Activated T-helper 1 cell treated with anti-CD3 and anti-CD28 coated beads, Interleukin-2, amount 50 U/mL, for 16 hours (primary cell): Measurements from ENCODE around the gene OR2T33.
"Not testable (repeated sequence)": the region's sequence is repeated elsewhere in the genome, so short reads cannot be mapped to it uniquely, and the experiment has no call there.

ENCODE experiments used
- DNase-seq, 2 donors: peaks; one replicate each; pipeline ENCODE4 v3.0.0-alpha.2; 2020; ENCODE audit warnings: low read depth in 1 of 2, low spot score in 1 of 2

The OR2T33 gene, protein sequence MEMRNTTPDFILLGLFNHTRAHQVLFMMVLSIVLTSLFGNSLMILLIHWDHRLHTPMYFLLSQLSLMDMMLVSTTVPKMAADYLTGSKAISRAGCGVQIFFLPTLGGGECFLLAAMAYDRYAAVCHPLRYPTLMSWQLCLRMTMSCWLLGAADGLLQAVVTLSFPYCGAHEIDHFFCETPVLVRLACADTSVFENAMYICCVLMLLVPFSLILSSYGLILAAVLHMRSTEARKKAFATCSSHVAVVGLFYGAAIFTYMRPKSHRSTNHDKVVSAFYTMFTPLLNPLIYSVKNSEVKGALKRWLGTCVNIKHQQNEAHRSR

DNA sequence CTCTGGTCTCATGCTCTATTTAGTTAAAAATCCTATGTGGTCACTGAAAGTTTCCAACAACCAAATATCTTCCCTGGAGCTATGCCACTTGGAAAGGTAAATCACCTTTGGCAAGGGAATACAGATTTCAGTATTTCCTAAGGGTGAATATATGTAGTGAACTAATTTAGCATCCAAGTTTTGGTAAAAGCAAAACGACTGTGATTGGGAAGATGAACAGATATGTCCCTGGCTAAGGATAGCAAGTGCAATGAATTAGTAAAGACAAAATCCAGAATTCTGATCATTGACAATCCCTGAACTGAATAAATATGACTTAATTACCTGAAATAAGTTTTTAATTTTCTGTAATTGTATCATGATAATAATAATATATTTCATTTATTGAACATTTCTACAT, at the start of gene OR2T33:
OR2T33 (minus strand) TSS at position 101 of the 400 bp plus-strand sequence. CDS start 4,162 bp downstream, outside the sequence.
- no peak for DNase-seq

DNA sequence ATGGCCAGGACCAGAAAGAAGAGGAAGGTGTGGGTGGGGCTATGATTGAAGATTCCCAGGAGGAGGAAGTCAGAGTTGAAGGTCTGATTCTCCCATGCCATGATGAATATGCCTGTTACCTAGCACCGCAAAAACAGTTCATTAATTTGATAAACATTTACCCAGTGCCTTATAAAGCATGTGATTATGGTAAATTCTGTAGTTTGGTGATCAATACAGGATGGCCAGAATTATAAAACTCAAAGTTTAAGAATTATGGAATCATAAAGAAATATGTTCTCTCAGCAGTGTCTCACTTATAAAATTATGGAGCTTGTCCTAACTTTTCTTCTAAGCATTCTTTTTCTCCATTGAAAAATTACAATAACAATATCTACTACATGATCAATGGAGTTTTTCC, 46.7 kb upstream of the OR2T33 start, which contains the start of gene OR2M7:
OR2M7 (minus strand) TSS at position 101 of the 400 bp plus-strand sequence; CDS start at position 101, 0 bp downstream.
- no peak for DNase-seq

DNA sequence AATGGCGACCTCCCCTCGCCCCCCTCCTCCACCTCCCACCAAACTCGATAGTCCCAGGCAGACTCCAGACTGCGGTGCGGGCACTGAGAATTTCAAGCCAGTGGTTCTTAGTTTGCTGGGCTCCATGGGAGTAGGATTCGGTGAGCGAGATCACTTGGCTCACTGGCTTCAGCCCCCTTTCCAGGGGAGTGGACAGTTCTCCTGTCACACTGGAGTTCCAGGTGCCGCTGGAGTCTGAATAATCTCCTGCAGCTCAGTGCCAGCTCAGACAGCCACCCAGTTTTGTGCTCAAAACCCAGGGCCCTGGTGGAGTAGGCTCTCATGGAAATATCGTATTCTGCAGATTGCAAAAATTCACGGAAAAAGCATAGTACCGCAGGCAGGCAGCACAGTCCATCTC, 39.0 kb upstream of the OR2T33 start:
- DNase-seq: no peak

DNA sequence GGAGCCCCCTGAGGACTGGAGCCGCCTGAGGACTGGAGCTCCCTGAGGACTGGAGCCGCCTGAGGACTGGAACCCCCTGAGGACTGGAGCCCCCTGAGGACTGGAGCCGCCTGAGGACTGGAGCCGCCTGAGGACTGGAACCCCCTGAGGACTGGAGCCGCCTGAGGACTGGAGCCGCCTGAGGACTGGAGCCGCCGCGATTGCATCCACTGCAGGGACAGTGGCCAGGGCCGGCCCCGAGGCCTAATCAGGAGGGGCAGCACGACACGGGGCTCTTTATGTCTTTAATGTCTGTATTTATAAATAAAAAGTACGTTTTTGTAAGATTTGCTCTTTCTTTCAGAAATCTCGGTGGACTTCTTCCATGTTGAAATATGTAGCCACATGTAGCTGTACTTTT, 29.0 kb upstream of the OR2T33 start:
- DNase-seq: not testable (repeated sequence)

DNA sequence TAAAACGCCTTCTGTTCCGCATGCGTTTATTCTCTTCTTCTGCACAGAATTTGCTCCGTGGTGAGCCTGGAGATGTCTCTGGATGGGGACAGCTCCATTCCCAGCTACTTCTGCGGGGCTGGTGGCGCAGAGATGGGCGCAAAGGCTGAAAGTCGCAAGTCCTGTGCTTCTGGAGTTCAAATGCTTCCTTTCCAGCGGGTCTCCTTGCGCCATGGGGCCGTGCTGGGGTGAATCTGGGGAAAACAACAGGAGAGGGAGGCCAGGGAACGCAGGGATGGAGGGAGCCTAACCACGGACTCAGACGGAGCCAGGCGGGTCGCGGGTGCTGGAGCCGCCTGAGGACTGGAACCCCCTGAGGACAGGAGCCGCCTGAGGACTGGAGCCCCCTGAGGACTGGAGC, 28.3 kb upstream of the OR2T33 start:
- no peak for DNase-seq

DNA sequence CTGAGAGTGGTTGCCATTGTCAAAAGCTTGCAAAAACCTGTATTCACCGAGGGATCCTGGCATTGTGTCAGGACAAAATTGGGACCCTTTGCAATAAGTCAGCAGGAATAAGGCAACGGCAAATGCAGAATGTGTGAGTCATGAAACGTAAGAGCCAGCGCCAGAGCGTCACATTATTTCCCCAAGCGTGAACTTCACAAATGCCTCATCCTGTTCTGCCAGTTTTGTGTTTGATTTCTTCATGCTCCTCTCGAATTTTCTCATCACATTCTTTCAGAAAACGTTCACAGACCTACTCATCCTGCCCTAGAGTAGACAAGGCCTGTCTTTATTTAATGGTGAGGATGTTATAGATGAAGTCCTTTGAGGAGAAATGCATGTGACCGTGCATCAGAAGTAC, 27.9 kb upstream of the OR2T33 start:
- not testable (repeated sequence) for DNase-seq

DNA sequence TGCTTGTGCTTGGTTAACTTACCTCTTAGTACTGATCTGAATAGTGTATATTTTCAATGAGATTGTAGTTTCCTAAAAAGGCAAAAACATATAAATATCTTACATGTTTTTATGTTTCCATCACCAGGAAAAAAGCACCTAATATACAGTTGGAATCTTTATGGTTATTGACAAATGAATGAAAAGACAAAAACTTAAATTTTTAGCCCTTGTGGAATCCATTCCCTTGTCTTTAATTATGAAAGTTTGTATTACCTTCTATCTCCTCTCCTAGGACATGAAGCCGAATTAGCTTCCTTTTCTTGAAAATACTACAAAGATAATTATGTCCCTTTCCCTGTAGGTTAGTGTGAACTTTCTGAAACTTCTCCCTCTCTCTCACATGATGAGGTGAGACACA, 25.5 kb upstream of the OR2T33 start, which contains the start of gene OR2T12:
OR2T12 (minus strand) TSS at position 101 of the 400 bp plus-strand sequence. CDS start 7,846 bp downstream, outside the sequence.
- no peak for DNase-seq

DNA sequence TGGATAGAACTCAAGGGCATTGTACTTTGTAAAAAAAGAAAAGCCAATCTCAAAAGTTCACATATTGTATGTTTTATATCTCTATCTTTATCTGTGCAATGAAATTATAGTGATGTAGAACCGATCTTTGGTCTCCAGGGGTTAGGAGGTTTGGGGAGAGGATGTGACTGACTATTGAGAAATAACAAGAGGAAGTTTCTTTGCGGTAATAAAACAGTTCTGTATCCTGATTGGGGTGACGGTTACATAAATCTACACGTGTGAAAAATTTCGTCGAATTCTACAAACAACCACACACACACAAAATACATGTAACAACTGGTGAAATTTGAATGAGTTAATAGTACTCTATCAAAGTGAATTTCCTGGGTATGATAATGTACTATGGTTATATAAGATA, 10.6 kb upstream of the OR2T33 start:
- DNase-seq: no peak

DNA sequence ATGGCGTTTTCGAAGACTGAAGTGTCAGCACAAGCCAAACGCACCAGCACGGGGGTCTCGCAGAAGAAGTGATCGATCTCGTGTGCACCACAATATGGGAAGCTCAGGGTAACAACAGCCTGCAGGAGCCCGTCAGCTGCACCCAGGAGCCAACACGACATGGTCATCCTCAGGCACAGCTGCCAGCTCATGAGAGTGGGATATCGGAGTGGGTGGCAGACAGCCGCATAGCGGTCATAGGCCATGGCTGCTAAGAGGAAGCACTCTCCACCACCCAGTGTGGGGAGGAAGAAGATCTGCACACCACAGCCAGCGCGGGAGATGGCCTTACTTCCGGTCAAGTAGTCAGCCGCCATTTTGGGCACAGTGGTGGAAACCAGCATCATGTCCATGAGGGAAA, 4.6 kb downstream of the OR2T33 start:
- not testable (repeated sequence) for DNase-seq

DNA sequence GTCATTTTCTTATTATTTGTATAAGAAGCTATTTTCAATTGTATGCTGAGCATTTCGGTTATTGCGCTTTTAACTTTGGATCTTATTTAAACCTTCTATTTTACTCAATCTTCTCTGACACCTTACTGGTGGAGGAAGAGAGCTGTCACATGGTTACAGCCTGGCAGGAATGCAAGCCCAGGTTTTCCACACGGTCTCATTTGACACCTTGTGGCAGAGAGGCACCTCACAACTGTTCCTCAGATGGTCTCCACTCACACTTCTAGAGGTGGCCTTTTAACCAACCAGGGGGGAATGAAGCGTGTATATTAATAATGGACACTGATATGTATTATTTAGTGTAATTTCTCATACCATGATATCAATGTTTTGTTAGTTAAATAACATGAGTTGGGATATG, 9.6 kb downstream of the OR2T33 start:
- no peak for DNase-seq

DNA sequence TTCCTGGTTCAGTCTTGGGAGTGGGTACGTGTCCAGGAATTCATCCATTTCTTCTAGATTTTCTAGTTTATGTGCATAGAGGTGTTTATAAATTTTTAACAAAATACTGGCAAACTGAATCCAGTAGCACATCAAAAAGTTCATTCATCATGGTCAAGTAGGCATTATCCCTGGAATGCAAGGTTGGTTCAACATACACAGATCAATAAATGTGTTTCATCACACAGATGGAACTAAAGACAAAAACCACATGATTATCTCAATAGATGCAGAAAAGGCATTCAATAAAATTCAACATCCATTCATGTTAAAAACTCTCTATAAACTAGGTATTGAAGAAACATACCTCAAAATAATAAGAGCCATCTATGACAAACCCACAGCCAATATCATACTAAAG, 18.5 kb downstream of the OR2T33 start:
- not testable (repeated sequence) for DNase-seq

DNA sequence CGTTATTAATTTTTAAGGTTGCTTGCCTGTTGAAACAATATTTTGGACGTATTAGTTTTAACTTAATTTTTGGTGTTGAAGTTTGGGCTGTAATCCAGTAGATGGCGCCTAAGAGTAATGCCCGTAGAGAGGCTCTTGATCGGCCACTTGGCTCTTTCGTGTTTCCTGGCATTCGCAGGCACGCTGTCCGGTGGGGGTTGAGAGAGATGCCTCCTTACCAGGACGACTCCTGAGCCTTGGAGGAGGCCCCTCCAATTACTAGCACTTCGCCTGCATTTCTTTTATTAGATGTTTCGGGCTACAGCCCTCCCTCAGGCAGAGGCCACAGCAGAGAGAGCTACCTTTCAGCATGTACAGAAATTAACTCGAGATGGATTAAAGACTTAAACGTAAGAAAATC, 34.6 kb downstream of the OR2T33 start:
- DNase-seq: no peak

DNA sequence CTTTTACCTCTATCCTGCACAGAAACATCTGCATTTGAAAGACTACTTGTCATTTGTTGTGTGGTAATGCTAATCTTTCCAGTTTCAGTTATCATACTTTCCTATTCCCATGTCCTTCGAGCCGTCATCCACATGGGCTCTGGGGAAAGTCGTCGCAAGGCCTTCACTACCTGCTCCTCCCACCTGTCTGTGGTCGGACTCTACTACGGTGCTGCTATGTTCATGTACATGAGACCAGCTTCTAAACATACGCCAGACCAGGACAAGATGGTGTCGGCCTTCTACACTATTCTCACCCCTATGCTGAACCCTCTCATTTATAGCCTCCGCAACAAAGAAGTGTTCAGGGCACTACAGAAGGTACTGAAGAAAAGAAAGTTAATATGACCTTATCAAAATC, 38.3 kb downstream of the OR2T33 start:
- DNase-seq: no peak

DNA sequence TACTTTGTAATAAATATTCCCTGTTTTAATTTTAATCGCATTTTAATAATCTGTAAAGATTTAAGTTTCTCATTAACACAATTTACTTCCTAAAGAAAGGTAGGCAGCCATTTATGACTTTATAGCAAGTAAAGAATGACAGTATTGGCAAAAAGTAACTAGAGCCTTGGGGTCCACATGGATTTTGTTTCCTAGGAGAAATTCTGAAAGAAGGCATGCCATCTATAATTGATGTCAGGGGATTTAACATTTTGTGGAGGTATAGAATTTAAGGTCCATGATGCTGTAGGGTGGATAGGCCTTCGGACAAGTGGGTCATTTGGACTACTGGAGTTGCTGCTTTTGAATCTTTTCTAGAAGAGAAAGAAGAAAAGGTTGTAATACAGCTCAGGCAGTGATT, 46.7 kb downstream of the OR2T33 start, which contains the start of gene OR2M4:
OR2M4 (plus strand) TSS at position 301 of the 400 bp plus-strand sequence. CDS start 7,512 bp downstream, outside the sequence.
- DNase-seq: no peak

DNA sequence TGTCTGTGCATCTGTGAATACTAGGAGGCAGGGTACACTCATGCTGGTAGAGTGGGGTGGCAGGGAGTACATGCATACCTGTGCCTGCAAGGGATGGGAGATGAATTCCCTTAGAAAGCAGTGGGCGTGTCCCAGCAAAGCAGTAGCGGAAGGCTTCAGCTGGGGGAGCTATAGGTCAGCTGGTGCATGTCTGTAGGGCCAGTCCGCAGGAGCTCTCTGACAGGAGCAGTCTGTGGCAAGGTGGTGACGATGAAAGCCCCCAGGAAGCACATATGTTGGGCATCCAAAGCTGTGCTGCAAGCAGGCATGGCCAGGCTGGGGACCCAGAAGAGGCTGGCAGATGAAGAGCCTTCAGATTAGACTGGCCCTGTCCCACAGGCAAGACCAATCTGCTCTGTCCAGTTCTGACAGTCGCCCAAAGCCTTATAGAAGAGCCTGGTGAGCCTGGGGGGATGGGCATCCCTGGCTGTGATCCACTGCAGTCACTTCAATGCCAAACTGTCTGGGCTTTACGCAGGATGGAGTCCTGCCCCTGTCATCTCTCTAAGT, 48.3 kb downstream of the OR2T33 start:
- DNase-seq: no peak

DNA sequence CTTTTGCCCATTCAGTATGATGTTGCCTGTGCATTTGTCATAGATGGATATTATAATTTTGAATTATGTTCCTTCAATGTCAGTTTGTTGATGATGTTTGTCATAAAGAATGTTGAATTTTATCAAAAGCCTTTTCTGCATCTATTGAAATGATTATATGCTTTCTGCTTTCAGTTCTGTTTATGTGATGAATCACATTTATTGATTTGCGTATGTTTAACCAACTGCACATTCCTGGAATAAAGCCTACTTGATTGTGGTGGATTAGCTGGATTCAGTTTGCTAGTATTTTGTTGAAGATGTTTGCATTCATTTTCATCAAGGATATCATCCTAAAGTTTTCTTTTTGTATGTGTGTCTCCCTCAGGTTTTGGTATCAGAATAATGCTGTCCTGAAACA, 52.2 kb downstream of the OR2T33 start:
- DNase-seq: no peak
